ENCODE data around the gene CHIT1. TPM values are rescaled to one million over a fixed set of nuclear protein-coding genes. Genes with fewer than 3 reads are reported as not detected.

Gene CHIT1
- total and polyA plus RNA-seq, 12 donors: 0.13 to 6.5 (median 0.60) TPM; not detected in 1

DNA sequence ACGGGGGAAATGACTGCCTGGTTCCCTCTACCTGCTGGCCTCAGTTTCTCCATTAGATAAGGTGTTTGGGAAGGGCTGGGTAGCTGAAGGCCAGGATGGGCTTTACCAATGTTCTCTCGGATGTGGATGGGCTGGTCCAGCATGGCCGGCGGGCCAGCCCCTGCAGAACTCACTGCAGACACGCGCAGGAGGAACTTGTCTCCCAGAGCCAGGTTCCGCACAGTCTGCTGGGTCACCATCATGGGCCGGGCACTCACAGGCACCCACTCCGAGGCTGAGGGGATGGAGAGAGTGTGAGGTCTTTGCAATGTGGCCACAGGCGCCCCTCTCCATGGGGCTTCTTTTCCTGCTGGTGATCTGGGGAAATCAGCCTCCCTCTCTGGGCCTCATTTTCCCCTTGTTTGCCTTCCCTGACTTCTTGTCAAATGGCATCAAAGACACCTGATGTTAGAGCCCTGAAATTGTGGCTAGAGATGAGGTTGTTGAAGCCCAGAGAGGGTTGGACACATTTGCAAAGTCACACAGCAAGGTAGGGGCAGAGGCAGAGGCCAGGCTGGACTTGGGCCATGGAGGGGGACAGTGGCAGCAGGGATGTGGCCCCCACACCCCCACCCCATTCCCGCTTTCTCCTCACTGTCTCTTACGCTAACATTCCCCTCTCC lies 55.0 kb downstream of the CHIT1 start:
- 85 to 94% (median 86%) methylated on average over 5 to 12 of the region's 12 CpGs for WGBS, 4 donors
- intact Hi-C loops (cut with DNase I): loop anchor here in 1 of 2 donors (5.0 kb wide), 1 partner anchor 57 kb away; no protein-coding TSS in a partner anchor
- no peaks in the 10 kb centered on the region for H3K36me3 ChIP-seq (replicated peaks in 1 of 2)
- H3K27me3 ChIP-seq: no peaks in the 10 kb centered on the region
- no peaks in the 10 kb centered on the region for H3K9me3 ChIP-seq (replicated peaks in 1 of 3)
- DNase-seq: no peak
- no peak overlapping the region for H3K27ac ChIP-seq
- H3K4me1 ChIP-seq (replicated peaks in 1 of 2): peaks cover 4 to 14% of the 10 kb centered on the region in 2 donors
- TF ChIP-seq POLR2A (IDR thresholded peaks at IDR 0.05): no peak
- H3K4me3 ChIP-seq: no peak overlapping the region

DNA sequence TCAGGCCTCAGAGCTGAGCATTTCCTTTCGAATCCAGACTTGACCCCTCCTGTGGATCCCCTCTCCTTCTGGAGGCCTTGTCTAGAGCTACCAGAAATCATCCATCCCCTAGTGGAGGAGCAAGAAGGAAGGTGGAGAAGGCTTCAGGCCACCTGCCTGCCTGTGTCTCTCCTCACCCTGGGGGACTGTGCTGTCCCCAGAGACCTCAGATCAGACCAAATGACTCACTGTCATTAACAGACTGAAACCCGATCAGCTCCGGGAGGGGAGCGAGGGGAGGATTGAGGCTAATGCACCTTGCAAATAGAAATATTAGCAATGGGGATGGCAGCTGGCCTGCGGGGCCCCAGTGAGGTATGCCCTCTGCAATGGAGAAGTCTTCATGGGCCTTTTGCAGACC lies 55.9 kb downstream of the CHIT1 start:
- Histone ChIP-seq H3K27me3 (no peaks in the 10 kb centered on the region), H3K27ac (no peak overlapping the region), H3K9me3 (replicated peaks in 1 of 3) (no peaks in the 10 kb centered on the region), H3K36me3 (replicated peaks in 1 of 2) (no peaks in the 10 kb centered on the region), H3K4me3 (no peak overlapping the region), H3K4me1 (replicated peaks in 1 of 2) (peaks cover 4 to 14% of the 10 kb centered on the region in 2 donors)
- intact Hi-C loops (cut with DNase I): loop anchor here in 1 of 2 donors (5.0 kb wide), 1 partner anchor 56 kb away; no protein-coding TSS in a partner anchor
- DNase-seq: no peak
- TF ChIP-seq, protein P1, sequence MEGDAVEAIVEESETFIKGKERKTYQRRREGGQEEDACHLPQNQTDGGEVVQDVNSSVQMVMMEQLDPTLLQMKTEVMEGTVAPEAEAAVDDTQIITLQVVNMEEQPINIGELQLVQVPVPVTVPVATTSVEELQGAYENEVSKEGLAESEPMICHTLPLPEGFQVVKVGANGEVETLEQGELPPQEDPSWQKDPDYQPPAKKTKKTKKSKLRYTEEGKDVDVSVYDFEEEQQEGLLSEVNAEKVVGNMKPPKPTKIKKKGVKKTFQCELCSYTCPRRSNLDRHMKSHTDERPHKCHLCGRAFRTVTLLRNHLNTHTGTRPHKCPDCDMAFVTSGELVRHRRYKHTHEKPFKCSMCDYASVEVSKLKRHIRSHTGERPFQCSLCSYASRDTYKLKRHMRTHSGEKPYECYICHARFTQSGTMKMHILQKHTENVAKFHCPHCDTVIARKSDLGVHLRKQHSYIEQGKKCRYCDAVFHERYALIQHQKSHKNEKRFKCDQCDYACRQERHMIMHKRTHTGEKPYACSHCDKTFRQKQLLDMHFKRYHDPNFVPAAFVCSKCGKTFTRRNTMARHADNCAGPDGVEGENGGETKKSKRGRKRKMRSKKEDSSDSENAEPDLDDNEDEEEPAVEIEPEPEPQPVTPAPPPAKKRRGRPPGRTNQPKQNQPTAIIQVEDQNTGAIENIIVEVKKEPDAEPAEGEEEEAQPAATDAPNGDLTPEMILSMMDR (IDR thresholded peaks at IDR 0.05): no peak
- no peak for TF ChIP-seq POLR2A (IDR thresholded peaks at IDR 0.05)
- WGBS, 4 donors: 73 to 90% (median 83%) methylated on average over 4 to 5 of the region's 5 CpGs

DNA sequence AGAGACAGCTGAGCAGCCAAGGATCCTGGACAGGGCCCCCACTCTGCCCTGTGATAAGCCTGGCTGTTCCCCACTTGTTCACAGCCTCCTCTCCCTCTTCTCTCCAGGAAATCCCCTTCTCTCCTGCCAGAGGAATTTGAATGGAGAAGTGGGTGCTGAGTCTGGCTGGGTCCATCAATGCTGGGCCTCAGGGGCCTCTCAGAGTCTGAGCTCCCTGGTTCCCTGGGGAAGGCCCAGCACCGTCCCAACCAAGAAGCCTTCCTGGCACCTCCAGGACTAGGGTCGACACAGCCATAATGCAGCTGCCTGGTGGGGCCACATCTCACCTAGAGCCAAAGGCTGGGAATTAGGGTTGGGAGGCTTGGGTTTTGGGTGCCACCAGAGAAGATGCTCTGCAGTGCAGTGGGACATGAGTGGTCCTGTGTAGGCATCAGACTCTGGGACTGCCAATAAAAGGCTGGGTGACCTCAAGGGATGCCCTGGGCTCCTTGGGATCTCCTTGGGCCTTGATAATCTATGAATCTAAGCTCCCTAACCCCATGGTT lies 56.4 kb downstream of the CHIT1 start:
- TF ChIP-seq, protein P1 (IDR thresholded peaks at IDR 0.05): no peak
- TF ChIP-seq POLR2A (IDR thresholded peaks at IDR 0.05): no peak
- intact Hi-C loops (cut with DNase I): loop anchor here in 1 of 2 donors (5.0 kb wide), 1 partner anchor 56 kb away; no protein-coding TSS in a partner anchor
- H3K4me3 ChIP-seq: no peak overlapping the region
- H3K9me3 ChIP-seq (replicated peaks in 1 of 3): no peaks in the 10 kb centered on the region
- H3K36me3 ChIP-seq (replicated peaks in 1 of 2): no peaks in the 10 kb centered on the region
- no peak for DNase-seq
- WGBS, 4 donors: 80 to 94% (median 88%) methylated on average over 2 of the region's 2 CpGs; no CpG with 5 or more reads in 1 of the 4 donors
- H3K27ac ChIP-seq: no peak overlapping the region
- H3K27me3 ChIP-seq: no peaks in the 10 kb centered on the region
- peaks cover 4 to 9% of the 10 kb centered on the region in 2 donors for H3K4me1 ChIP-seq (replicated peaks in 1 of 2)

DNA sequence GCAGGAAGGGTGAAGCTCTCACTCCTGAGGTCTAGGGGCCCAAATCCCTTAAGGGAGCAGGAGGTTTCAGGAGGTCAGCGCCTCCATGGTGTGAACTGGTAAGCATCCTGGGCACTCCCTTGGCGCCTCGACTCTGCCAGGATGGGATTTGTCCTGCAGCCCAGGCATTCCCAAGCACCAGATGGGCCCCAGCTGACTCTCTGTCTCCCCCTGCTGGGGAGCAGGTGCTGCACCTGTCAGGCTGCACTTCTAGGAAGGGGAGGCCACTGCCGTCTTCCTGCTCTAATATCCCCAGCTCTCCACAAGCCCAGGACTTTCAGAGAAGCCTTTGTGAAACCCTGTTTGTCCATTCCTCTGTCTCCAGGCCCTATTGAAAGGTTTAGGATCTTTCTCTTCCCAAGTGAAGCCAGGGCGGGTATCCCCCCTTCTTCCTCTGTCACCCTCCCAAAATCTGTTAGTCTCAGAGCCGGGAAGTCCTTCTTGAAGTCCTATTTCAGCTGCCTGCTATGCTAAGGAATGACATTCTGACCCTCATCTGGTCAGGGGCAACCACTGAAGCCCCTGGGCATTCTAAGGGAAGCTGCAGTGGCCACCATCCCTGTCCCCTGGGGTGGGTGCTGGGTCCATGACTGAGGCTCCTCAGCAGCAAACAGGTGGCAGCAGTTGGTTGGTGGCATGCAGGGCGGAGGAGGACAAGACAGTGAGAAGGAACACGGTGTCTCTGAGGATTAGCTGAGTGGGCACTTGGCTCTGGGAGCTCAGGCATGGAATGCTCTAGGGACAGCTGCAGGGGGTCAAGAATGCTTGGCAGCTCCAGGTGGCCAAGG lies 57.1 kb downstream of the CHIT1 start:
- no peak for TF ChIP-seq POLR2A (IDR thresholded peaks at IDR 0.05)
- TF ChIP-seq, protein P1 (IDR thresholded peaks at IDR 0.05): peak; percentile 71 to 87 (median 78)
- H3K27me3 ChIP-seq: no peaks in the 10 kb centered on the region
- H3K4me1 ChIP-seq (replicated peaks in 1 of 2): peaks cover under 1 to 2% of the 10 kb centered on the region in 2 donors
- H3K27ac ChIP-seq: no peak overlapping the region
- DNase-seq: peak; percentile 50 to 78 (median 65)
- no peaks in the 10 kb centered on the region for H3K36me3 ChIP-seq (replicated peaks in 1 of 2)
- H3K9me3 ChIP-seq (replicated peaks in 1 of 3): no peaks in the 10 kb centered on the region
- WGBS, 4 donors: 54 to 61% (median 58%) methylated on average over 4 to 8 of the region's 8 CpGs
- intact Hi-C loops (cut with DNase I): loop anchor here in 1 of 2 donors (5.0 kb wide), 1 partner anchor 55 kb away; no protein-coding TSS in a partner anchor
- H3K4me3 ChIP-seq: no peak overlapping the region
